IMR-90 (cell line): ENCODE data around the gene LNX1. TPM values are rescaled to one million over a fixed set of nuclear protein-coding genes. Genes with fewer than 3 reads are reported as not detected.

ENCODE experiments used
- ATAC-seq: fragments of 200-7000 bp; cut with Tn5 transposase; 2 replicates; pipeline ENCODE4 v1.9.1; 2020; ENCODE audit warnings: low read depth, mild to moderate bottlenecking, moderate library complexity
- BruUV-seq: library from RNA; stranded (reverse); fragments of 400-500 nt; replicated peaks from 2 replicates; lab custom pipeline; 2021; lab: Mats Ljungman, UMichigan
- CTCF ChIA-PET: fragments of 300-600 bp; formaldehyde crosslinking; extraction: SDS; loops from one replicate; lab custom pipeline; 2021; ENCODE audit warnings: antibody characterized with exemption; lab: Yijun Ruan, JAX
- POLR2A ChIA-PET: fragments of 300-600 bp; sonication (Branson Sonifier 250); formaldehyde crosslinking; loops from one replicate; lab custom pipeline; 2022; ENCODE audit warnings: antibody characterized with exemption; ENCODE audit not compliant: unreplicated experiment; lab: Charles Lee
- DNase-seq: peaks from one replicate; pipeline ENCODE4 v3.0.0; 2013
- H2AFZ ChIP-seq: replicated peaks from 2 replicates; pipeline ENCODE3; 2013; ENCODE audit warnings: low read length, mild to moderate bottlenecking; ENCODE audit not compliant: poor library complexity
- H2AK5ac ChIP-seq: 2 replicates; pipeline ENCODE4 v1.6.1; 2013; ENCODE audit warnings: low read depth, low read length, inconsistent platforms
- H2AK9ac ChIP-seq: replicated peaks from 2 replicates; pipeline ENCODE3; 2013; ENCODE audit warnings: mild to moderate bottlenecking, low read depth, low read length, moderate library complexity; ENCODE audit not compliant: poor library complexity
- H2BK120ac ChIP-seq: 2 replicates; pipeline ENCODE4 v1.6.1; 2013; ENCODE audit warnings: low read depth, low read length, inconsistent platforms
- H2BK15ac ChIP-seq: 3 replicates; pipeline ENCODE4 v1.6.1; 2013; ENCODE audit warnings: low read depth, low read length, inconsistent platforms
- H2BK20ac ChIP-seq: 2 replicates; pipeline ENCODE4 v1.6.1; 2013; ENCODE audit warnings: low read depth, mild to moderate bottlenecking, inconsistent platforms, low read length, moderate library complexity
- H2BK5ac ChIP-seq: 2 replicates; pipeline ENCODE4 v1.6.1; 2013; ENCODE audit warnings: mild to moderate bottlenecking, low read depth, low read length, inconsistent platforms; ENCODE audit not compliant: poor library complexity, severe bottlenecking
- H3K14ac ChIP-seq: replicated peaks from 2 replicates; pipeline ENCODE4 v1.6.1; 2013; ENCODE audit warnings: low read depth, low read length, inconsistent platforms
- H3K18ac ChIP-seq: 2 replicates; pipeline ENCODE4 v1.6.1; 2013; ENCODE audit warnings: low read depth, low read length, control low read depth
- H3K23ac ChIP-seq: 2 replicates; pipeline ENCODE4 v1.6.1; 2013; ENCODE audit warnings: low read depth, low read length, inconsistent platforms
- H3K27ac ChIP-seq: 2 replicates; pipeline ENCODE4 v1.5.1; 2013; ENCODE audit warnings: mild to moderate bottlenecking, control low read depth, low read length; ENCODE audit not compliant: insufficient read depth
- H3K27me3 ChIP-seq: 2 replicates; pipeline ENCODE4 v1.6.1; 2013; ENCODE audit warnings: low read length; ENCODE audit not compliant: control insufficient read depth, insufficient read depth
- H3K36me3 ChIP-seq: 2 replicates; pipeline ENCODE4 v1.6.1; 2013; ENCODE audit warnings: low read length, mixed read lengths; ENCODE audit not compliant: control insufficient read depth, insufficient read depth
- H3K4ac ChIP-seq: 2 replicates; pipeline ENCODE4 v1.6.1; 2013; ENCODE audit warnings: low read depth, low read length, inconsistent platforms
- H3K4me1 ChIP-seq: 2 replicates; pipeline ENCODE4 v1.6.1; 2013; ENCODE audit warnings: low read length, mixed read lengths; ENCODE audit not compliant: control insufficient read depth, insufficient read depth
- H3K4me2 ChIP-seq: 2 replicates; pipeline ENCODE4 v1.6.1; 2013; ENCODE audit warnings: low read depth, mild to moderate bottlenecking, control low read depth, low read length, moderate library complexity
- H3K4me3 ChIP-seq: 2 replicates; pipeline ENCODE4 v1.5.1; 2013; ENCODE audit warnings: low read depth, mild to moderate bottlenecking, control low read depth, low read length, moderate library complexity; ENCODE audit not compliant: insufficient read depth
- H3K56ac ChIP-seq: 2 replicates; pipeline ENCODE4 v1.6.1; 2013; ENCODE audit warnings: low read length, inconsistent platforms; ENCODE audit not compliant: insufficient read depth; ENCODE audit errors: extremely low read depth
- H3K79me1 ChIP-seq, 2 experiments: 2 replicates each; pipeline ENCODE4 v1.6.1; 2013; ENCODE audit warnings: low read length in 2 of 2, inconsistent platforms in 1 of 2, low read depth in 1 of 2
- H3K9ac ChIP-seq: 2 replicates; pipeline ENCODE4 v1.6.1; 2013; ENCODE audit warnings: low read depth, low read length, control low read depth
- H3K9me1 ChIP-seq: 2 replicates; pipeline ENCODE4 v1.6.1; 2013; ENCODE audit warnings: low read length, inconsistent platforms; ENCODE audit not compliant: insufficient read depth
- H3K9me3 ChIP-seq: 2 replicates; pipeline ENCODE4 v1.6.1; 2013; ENCODE audit warnings: low read length; ENCODE audit not compliant: control insufficient read depth, insufficient read depth
- H4K20me1 ChIP-seq: 2 replicates; pipeline ENCODE4 v1.6.1; 2013; ENCODE audit warnings: low read length, inconsistent platforms; ENCODE audit not compliant: insufficient read depth
- H4K5ac ChIP-seq: 2 replicates; pipeline ENCODE4 v1.6.1; 2013; ENCODE audit warnings: mild to moderate bottlenecking, low read depth, low read length, control low read depth
- H4K8ac ChIP-seq, 2 experiments: 2 replicates each; pipeline ENCODE4 v1.6.1; 2013; ENCODE audit warnings: low read depth in 2 of 2, low read length in 2 of 2, control low read depth in 1 of 2, inconsistent platforms in 1 of 2
- H4K91ac ChIP-seq: 2 replicates; pipeline ENCODE4 v1.6.1; 2013; ENCODE audit warnings: low read depth, low read length, inconsistent platforms; ENCODE audit not compliant: insufficient read depth
- BHLHE40 ChIP-seq: fragments of 150-350 bp; IDR thresholded peaks from 2 replicates; pipeline ENCODE4 v1.6.1; 2016; ENCODE audit warnings: mild to moderate bottlenecking, low read depth, low read length
- CEBPB ChIP-seq: IDR thresholded peaks from 2 replicates; pipeline ENCODE4 v1.6.1; 2012; ENCODE audit warnings: low read depth, low read length, improper control_type of control experiment
- CHD1 ChIP-seq: IDR thresholded peaks from 2 replicates; pipeline ENCODE4 v1.6.1; 2012; ENCODE audit warnings: low read depth, low read length, improper control_type of control experiment
- FOS ChIP-seq: fragments of 150-350 bp; IDR thresholded peaks from 2 replicates; pipeline ENCODE4 v1.6.1; 2016; ENCODE audit warnings: low read depth, low read length
- MAZ ChIP-seq: IDR thresholded peaks from 2 replicates; pipeline ENCODE4 v1.6.1; 2012; ENCODE audit warnings: low read depth, mild to moderate bottlenecking, low read length, improper control_type of control experiment, moderate library complexity, borderline replicate concordance
- MXI1 ChIP-seq: IDR thresholded peaks from 2 replicates; pipeline ENCODE4 v1.6.1; 2012; ENCODE audit warnings: low read depth, mild to moderate bottlenecking, low read length, moderate library complexity, borderline replicate concordance
- NFE2L2 ChIP-seq: fragments of 150-350 bp; IDR thresholded peaks from 2 replicates; pipeline ENCODE4 v1.6.1; 2016; ENCODE audit warnings: low read depth, mild to moderate bottlenecking, low read length
- POLR2A ChIP-seq: IDR thresholded peaks from 2 replicates; pipeline ENCODE4 v1.6.1; 2012; ENCODE audit warnings: mild to moderate bottlenecking, low read depth, low read length
- RAD21 ChIP-seq: IDR thresholded peaks from 2 replicates; pipeline ENCODE4 v1.6.1; 2012; ENCODE audit warnings: low read length, improper control_type of control experiment
- RCOR1 ChIP-seq: IDR thresholded peaks from 2 replicates; pipeline ENCODE4 v1.6.1; 2012; ENCODE audit warnings: mild to moderate bottlenecking, low read length, improper control_type of control experiment; ENCODE audit not compliant: insufficient replicate concordance
- RFX5 ChIP-seq: IDR thresholded peaks from 2 replicates; pipeline ENCODE4 v1.8.0; 2012; ENCODE audit warnings: low read depth, mild to moderate bottlenecking, low read length, moderate library complexity
- SMC3 ChIP-seq: fragments of 150-350 bp; IDR thresholded peaks from 2 replicates; pipeline ENCODE4 v1.6.1; 2016; ENCODE audit warnings: low read depth, mild to moderate bottlenecking, antibody characterized with exemption, low read length, moderate library complexity
- dilution Hi-C: fragments of 300-500 bp; cut with HindIII; formaldehyde crosslinking; loops from one replicate; pipeline ENCODE4 v1.14.3; 2018; ENCODE audit warnings: low sequenced_read_pairs; ENCODE audit not compliant: unreplicated experiment
- in situ Hi-C: fragments of 300-500 bp; cut with MboI; formaldehyde crosslinking; loops from 3 replicates; pipeline ENCODE4 v1.14.3; 2019; ENCODE audit warnings: low sequenced_read_pairs, inconsistent platforms, mixed read lengths
- intact Hi-C: fragments of 100-400 bp; cut with micrococcal nuclease; formaldehyde crosslinking; loops from 2 replicates; pipeline ENCODE4 v1.10.0; 2022
- polyA plus RNA-seq, 3 experiments: library from polyadenylated mRNA; depleted of rRNA; stranded (reverse); fragments of >200 nt; gene quantifications; 2 replicates each; pipeline ENCODE4 v1.2.3, GENCODE V29; 2012; ENCODE audit warnings: low replicate concordance in 1 of 3
- total RNA-seq: library from RNA; depleted of rRNA; stranded (reverse); fragments of >200 nt; gene quantifications from 2 replicates; pipeline ENCODE4 v1.2.3, GENCODE V29; 2012
- TF ChIP-seq, protein P1 (sequence below): fragments of 150-350 bp; IDR thresholded peaks from 2 replicates; pipeline ENCODE4 v1.6.1; 2017; ENCODE audit warnings: mild to moderate bottlenecking, antibody characterized with exemption, low read length, low read depth
- TF ChIP-seq, protein P2 (sequence below): fragments of 150-350 bp; IDR thresholded peaks from 2 replicates; pipeline ENCODE4 v1.6.1; 2016; ENCODE audit warnings: low read depth, mild to moderate bottlenecking, low read length, moderate library complexity, borderline replicate concordance
- TF ChIP-seq, protein P3 (sequence below): conservative IDR thresholded peaks from 2 replicates; pipeline ENCODE4 v1.5.1; 2012; ENCODE audit warnings: mild to moderate bottlenecking, low read depth, low read length, improper control_type of control experiment

The LNX1 gene
- total and polyA plus RNA-seq, 2 of the 4 experiments (the other 2 are of a cell fraction), result 0.15 to 0.36 TPM

DNA sequence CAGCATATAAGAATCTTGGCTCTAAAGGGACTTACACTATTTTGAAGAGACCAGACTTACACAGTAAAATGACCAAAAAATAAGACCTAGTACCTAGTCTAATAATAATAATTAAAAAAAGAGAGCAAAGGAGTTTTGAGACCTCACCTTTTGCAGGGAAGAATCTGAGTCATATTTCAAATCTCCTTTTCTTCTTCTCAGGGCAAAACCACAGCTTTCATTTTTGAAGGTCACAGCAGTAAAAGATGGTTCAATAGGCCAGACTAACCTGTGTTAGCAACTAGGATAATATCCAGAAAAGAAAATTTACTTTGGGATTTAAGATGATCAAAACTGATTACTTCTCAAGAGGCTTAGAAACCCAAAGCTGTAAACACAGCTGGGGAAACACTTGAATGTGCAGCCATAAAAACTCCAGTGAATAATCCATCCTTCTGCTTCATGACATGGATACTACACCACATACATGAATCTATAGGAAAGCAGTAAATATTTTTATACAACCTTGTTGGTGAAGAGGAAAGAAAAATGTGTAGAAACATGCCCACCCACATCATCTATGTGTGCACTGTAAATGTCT lies 25.9 kb upstream of the LNX1 start:
- Histone ChIP-seq H4K91ac (no peak overlapping the region), H2BK120ac (no peak overlapping the region), H3K4me1 (peaks cover under 1% of the 10 kb centered on the region), H3K18ac (no peak overlapping the region), H4K20me1 (no peaks in the 10 kb centered on the region), H2AK5ac (no peak overlapping the region), H2BK5ac (no peak overlapping the region), H3K27ac (no peak overlapping the region), H3K27me3 (no peaks in the 10 kb centered on the region), H2AFZ (no peak overlapping the region), H3K9me3 (no peaks in the 10 kb centered on the region), H3K23ac (no peak overlapping the region), H2BK15ac (no peak overlapping the region; the same call in 2 of the 3 replicates), H3K79me1 (no peaks in the 10 kb centered on the region), H4K8ac (no peak overlapping the region), H3K9ac (no peak overlapping the region), H2AK9ac (no peak overlapping the region), H4K5ac (no peak overlapping the region), H3K4ac (no peak overlapping the region), H3K36me3 (no peaks in the 10 kb centered on the region), H3K9me1 (no peaks in the 10 kb centered on the region; the same call in 1 of the 2 replicates), H3K4me3 (no peak overlapping the region), H3K14ac (no peak overlapping the region), H3K4me2 (no peak overlapping the region), H3K56ac (no peak overlapping the region), H2BK20ac (no peak overlapping the region)
- no peak for TF ChIP-seq CHD1
- TF ChIP-seq BHLHE40, result no peak
- no peak for TF ChIP-seq RAD21
- TF ChIP-seq RFX5, result no peak
- no peak for TF ChIP-seq POLR2A
- TF ChIP-seq RCOR1, result no peak
- TF ChIP-seq, protein P1, sequence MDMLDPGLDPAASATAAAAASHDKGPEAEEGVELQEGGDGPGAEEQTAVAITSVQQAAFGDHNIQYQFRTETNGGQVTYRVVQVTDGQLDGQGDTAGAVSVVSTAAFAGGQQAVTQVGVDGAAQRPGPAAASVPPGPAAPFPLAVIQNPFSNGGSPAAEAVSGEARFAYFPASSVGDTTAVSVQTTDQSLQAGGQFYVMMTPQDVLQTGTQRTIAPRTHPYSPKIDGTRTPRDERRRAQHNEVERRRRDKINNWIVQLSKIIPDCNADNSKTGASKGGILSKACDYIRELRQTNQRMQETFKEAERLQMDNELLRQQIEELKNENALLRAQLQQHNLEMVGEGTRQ, result no peak
- TF ChIP-seq CEBPB, result no peak
- TF ChIP-seq MAZ, result no peak
- no peak for TF ChIP-seq FOS
- TF ChIP-seq, protein P2, sequence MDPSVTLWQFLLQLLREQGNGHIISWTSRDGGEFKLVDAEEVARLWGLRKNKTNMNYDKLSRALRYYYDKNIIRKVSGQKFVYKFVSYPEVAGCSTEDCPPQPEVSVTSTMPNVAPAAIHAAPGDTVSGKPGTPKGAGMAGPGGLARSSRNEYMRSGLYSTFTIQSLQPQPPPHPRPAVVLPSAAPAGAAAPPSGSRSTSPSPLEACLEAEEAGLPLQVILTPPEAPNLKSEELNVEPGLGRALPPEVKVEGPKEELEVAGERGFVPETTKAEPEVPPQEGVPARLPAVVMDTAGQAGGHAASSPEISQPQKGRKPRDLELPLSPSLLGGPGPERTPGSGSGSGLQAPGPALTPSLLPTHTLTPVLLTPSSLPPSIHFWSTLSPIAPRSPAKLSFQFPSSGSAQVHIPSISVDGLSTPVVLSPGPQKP, result no peak
- TF ChIP-seq SMC3, result no peak
- TF ChIP-seq, protein P3, sequence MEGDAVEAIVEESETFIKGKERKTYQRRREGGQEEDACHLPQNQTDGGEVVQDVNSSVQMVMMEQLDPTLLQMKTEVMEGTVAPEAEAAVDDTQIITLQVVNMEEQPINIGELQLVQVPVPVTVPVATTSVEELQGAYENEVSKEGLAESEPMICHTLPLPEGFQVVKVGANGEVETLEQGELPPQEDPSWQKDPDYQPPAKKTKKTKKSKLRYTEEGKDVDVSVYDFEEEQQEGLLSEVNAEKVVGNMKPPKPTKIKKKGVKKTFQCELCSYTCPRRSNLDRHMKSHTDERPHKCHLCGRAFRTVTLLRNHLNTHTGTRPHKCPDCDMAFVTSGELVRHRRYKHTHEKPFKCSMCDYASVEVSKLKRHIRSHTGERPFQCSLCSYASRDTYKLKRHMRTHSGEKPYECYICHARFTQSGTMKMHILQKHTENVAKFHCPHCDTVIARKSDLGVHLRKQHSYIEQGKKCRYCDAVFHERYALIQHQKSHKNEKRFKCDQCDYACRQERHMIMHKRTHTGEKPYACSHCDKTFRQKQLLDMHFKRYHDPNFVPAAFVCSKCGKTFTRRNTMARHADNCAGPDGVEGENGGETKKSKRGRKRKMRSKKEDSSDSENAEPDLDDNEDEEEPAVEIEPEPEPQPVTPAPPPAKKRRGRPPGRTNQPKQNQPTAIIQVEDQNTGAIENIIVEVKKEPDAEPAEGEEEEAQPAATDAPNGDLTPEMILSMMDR, result no peak
- TF ChIP-seq MXI1, result no peak
- no peak for TF ChIP-seq NFE2L2
- POLR2A ChIA-PET, result no interaction called here
- CTCF ChIA-PET, result interaction anchor here (0.6 kb wide), 1 partner anchor 359 kb away, joined by 3 read pairs; no protein-coding TSS in a partner anchor
- intact Hi-C loops (no loop called here), dilution Hi-C loops (no loop called here), in situ Hi-C loops (no loop called here)
- ATAC-seq (no peak; the same call in 1 of the 2 replicates), DNase-seq (peak; percentile 39)
- no TSS peak for BruUV-seq
